NCI-H2107 treated with DMSO at 0.1 percent for 48 hours (cell line): ENCODE measurements around the gene ZNF483.
"Not testable (repeated sequence)": the region's sequence is repeated elsewhere in the genome, so short reads cannot be mapped to it uniquely, and the experiment has no call there.

Source experiments
- DNase-seq: peaks from one replicate; lab custom pipeline; 2025; ENCODE audit not compliant: unreplicated experiment; lab: John Stamatoyannopoulos, UW

ZNF483 gene

DNA sequence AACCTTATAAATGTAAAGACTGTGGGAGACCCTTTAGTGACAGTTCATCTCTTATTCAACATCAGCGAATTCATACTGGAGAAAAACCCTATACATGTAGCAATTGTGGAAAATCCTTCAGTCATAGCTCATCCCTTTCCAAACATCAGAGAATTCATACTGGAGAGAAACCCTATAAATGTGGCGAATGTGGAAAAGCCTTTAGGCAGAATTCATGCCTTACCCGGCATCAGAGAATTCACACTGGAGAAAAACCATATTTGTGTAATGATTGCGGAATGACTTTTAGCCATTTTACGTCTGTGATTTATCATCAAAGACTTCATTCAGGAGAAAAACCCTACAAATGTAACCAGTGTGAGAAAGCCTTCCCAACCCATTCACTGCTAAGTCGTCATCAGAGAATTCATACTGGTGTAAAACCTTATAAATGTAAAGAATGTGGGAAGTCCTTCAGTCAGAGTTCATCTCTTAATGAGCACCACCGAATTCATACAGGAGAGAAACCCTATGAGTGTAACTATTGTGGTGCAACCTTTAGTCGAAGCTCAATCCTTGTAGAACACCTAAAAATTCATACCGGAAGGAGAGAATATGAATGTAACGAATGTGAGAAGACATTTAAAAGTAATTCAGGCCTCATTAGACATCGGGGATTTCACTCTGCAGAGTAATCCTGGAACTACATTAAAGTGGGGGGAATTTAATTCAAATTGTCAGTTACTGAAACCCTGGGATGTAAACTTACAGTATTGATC lies 17.7 kb downstream of the ZNF483 start:
- DNase-seq = no peak

DNA sequence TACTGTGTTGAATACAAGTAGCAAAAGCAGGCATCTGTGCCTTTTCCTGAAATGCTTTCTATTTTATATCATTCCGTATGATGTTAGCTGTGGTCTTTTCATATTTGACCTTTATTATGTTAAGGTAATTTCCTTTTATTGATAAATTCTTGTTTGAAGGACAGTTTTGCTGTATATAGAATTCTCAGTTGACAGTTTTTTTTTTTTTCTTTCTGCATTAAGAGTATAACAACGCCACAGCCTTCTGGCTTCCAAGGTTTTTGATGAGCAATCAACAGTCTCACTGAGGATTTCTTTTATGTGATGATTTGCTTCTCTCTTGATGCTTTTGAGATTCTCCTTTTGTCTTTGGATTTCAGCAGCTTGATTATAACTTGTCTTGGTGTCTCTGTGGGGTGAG lies 23.6 kb downstream of the ZNF483 start:
- DNase-seq = no peak

DNA sequence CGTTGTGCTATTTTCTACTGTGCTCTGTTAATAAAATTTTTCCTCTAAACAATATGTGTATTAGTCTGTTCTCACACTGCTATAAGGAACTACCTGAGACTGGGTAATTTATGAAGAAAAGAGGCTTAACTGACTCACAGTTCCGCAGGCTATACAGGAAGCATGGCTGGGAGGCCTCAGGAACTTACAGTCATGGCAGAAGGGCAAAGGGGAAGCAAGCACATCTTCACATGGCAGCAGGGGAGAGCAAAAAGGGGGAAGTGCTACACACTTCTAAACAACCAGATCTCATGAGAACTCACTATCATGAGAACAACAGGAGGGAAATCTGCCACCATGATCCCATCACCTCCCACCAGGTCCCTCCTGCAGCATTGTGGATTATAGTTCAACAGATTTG lies 30.4 kb downstream of the ZNF483 start:
- DNase-seq = not testable (repeated sequence)

DNA sequence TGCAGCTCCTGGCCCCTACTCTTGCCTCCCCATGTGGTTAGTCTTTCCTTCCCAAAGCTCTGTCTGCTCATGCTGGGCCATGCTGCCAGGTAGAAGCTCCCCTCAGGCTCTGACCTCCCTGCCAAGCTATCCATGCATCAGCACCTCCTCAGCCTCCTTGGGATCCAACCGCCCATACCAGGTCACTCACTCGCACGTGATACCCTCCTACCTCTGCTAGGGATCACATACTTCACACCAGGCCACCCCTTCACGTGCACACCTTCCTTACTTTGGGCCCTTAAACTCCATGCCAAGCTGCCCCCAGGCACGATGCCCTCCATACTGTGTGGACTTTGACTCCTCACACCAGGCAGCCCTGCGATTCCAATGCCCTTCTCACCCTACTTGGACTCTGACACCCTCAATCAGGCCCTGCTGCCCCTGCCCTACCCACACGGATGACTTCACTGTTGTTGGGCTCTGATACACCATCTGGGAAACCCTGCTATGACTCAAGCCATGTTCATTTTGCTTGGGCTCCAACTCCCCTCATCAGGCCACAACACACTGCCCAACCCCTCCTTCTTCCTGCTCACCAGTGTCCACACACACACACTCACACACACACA lies 34.1 kb downstream of the ZNF483 start:
- no peak for DNase-seq

DNA sequence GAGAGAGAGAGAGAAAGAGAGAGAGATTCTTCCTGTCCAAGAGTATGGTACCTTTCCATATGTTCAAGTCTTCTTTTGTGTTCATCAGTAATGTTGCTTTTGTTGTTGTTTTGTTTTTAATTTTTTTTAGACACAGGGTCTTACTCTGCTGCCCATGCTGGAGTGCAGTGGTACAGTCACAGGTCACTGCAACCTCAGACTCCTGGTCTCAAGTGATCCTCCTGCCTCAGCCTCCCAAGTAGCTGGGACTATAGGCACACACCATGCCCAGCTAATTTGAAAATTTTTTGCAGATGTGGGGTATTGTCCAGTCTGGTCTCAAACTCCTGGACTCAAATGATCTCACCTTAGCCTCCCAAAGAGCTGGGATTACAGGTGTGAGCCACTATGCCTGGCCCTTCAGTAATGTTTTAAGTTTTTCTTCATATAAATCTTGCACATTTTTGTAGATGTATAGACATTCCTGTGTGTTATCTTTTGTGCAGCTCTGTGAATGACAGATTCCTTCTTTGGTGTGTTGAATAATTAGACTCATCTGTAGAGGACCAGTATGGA lies 36.3 kb downstream of the ZNF483 start:
- DNase-seq = no peak

DNA sequence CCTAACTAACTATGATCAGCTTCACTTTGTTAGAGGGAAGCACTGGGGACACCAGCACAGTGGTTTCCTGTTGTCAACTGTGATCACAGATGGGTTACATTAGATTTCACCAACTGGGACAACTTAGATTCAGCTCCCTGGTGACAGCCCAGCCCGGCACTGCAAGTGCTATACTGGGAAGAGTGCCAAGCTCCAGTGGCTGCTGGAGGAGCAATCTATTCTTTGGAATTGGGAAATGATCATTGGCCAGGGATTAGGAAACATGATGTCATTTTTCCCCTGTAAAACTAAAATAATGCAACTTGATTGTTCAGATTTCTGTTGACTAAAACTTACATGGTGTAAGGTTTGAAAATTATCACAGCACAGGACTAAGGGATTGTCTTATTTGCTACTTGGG lies 41.3 kb downstream of the ZNF483 start:
- DNase-seq = no peak

DNA sequence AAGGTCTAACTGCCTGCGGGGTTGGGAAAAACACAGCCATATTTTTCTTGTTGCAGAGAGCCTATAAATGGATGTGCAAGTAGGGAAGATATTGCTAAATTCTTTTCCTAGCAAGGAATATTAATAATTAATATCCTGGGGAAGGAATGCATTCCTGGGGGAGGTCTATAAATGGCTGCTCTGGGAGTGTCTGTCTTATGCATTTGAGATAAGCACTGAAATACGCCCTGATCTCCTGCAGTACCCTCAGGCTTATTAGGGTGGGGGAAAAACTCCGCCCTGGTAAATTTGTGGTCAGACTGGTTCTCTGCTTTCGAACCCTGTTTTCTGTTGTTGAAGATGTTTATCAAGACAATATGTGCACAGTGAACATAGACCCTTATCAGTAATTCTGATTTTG lies 43.1 kb downstream of the ZNF483 start:
- DNase-seq = not testable (repeated sequence)

DNA sequence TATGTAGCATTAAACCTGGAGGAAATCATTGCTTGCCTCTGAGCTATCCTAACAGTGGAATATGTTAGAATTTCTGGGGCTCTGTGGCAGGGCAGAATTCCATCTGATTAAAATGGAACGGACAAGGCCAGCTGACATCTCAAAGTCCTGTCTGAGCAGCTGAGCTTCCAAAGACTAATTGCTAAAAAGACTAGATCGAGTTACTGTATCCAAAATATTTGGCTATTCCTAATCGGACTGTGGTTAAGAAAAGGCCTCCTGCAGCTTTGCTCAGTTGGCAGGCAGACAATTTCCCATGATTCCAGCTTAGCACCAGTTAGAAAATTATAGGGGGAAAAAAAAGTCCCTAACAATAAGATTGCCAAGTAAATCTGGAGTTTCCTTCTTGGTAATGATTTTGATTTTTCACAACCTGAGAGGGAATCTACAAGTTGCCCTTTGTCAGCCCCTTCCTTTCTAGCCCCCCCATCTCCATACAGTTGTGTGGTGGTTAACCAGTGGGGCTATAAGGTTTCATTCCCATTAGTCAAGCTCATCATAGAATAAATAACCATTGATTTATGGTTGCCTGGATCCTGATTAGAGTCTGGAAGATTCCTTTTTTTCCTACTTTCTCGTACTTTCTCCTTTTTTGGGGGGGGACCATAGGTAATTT lies 48.1 kb downstream of the ZNF483 start:
- DNase-seq = peak; percentile 50

DNA sequence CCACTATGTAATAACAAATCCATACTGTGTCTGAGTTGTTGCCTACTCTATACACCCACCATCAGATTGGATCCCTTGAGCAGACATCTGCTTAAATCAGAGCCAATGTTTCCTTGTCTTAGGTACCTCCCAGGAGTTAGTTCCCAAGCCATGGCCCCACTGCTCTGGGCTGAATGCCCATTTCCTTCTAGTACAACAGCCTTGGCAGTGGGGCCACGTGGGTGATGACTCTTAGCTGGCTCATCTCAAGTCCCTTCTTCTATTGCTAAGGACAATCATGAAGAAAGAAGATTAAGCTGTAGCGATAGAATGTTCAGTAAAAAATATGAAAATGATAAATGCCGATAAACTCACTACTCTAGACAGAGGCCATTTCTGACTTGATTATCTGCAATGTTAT lies 57.9 kb downstream of the ZNF483 start:
- DNase-seq = no peak

DNA sequence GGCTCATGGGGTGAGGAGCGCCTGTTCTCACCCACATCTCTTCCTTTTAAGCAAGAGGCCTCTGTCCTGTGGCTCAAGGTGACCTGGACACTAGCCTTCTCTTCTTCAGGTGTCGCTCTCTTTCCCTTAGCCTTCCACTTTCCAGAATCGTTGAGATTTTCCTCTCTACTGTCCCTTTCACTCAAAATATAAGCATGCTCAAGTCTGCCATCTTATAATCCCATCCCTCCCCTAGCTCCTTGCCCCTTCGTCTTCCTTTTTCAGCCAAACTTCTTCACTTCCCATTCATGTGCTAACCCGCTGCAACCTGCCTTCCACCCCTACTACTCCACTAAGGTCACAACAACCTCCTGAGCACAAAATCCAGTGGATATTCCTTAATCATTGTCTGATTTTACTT lies 61.4 kb downstream of the ZNF483 start:
- no peak for DNase-seq

DNA sequence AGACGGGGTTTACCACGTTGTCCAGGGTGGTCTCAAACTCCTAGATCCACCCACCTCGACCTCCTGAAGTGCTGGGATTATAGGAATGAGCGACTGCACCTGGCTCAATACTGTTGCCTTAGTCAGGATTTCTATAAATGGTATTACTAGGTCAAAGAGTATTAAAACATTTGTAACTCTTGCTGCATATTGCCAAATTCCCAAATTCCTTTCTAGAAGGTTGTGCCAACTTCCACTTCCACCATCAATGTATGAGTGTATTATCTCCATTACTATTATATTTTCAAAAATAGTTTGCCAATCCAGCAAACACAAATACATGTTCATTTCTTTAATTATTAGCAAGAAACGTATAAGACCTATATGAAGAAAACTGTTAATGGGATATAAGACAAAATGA lies 63.9 kb downstream of the ZNF483 start:
- no peak for DNase-seq

DNA sequence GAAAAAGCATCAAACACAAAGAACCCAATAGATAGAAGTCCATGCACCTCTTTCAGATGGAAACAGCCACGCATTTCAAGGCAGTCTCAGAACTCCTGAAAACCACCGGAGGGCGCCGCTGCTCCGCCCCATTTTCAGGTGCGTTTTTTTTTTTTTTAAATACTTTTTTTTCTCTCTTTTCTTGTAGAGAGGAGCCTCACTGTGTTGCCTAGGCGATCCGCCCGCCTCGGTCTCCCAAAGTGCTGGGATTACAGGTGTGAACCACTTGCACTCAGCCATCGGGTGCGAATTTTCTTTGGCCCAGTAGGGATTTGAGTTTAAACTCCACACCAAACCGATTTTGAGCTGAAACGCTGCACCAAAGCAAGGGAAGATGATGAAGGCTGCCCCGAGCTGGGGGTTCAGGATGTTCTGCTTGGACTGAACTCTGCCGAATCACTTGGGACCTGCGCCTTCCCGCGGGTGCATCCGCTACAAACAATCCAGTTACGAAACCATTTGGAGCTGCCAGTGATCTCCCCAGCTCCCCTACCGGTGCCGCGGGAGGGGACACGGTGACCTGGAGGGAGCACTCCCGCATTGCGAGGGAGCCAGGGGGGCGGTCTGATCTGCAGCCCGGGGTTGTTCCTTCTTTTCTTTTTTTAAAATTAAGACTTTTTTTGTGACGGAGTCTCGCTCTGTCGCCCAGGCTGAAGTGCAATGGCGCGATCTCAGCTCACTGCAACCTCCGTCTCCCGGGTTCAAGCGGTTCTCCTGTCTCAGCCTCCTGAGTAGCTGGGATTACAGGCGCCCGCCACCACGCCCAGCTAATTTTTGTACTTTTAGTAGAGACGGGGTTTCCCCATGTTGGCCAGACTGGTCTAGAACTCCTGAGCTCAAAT lies 73.1 kb downstream of the ZNF483 start:
- DNase-seq = peak; percentile 40

DNA sequence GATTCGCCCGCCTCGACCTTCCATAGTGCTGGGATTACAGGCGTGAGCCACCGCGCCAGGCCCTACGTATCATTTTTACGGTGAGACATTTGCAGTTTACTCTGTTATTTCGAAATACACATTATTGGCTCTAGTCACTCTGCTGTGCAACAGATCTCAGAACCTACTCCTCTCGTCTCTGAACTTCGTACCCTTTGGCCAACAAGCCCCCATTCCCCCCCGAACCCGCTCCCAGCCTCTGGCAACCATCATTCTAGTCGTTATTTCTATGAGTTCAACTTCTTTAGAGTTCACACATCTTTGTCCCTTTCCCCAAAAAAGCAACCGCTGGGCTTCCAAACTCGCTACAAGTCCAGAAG lies 73.7 kb downstream of the ZNF483 start:
- DNase-seq = no peak

DNA sequence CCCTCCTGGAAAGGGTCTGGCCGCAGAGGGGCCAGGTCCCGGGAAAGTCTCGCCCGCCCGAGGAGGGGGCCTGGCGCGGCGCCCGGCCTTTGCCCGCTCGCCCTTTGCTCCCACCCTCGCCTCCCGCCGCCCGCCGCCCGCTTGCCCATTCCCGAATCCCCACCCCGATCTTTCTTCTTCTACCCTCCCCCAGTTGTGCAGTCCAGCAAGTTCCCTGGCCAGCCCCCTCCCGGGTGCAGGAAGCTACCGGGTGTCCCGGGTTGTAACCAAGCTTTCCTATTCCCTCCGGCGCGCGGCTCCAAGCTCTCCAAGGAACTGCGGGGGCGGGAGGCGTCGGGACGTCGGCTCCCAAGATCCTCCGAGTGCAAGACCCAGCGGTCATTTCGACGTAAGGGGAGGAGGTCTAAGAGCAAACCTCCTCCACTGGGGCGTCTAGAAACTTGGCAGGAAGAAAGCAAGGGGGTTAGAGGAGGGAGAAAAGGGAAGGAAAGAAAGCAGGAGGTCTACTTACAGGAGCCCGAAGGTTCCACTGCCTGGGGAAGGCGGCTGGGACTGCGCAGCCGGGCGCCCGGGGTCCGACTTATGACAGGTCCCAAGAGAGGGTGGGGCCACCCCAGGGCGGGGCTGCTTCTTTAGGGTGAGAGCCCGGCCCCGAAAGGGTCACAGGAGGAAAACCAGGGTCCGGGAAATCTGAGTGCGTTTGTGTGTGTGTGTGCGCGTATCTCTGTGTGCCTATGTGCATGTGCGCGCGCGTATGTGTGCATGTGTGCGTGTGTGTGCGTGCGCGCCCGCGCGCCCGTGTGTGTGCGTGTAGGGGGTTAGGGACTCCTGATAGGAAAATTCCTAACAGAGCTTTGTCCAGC lies 74.3 kb downstream of the ZNF483 start, which contains the start of gene PTGR1:
Gene PTGR1 (minus strand): TSS at position 556 of the 863 bp plus-strand sequence. CDS start 2,225 bp downstream, outside the sequence.
- peak; percentile 7 for DNase-seq

DNA sequence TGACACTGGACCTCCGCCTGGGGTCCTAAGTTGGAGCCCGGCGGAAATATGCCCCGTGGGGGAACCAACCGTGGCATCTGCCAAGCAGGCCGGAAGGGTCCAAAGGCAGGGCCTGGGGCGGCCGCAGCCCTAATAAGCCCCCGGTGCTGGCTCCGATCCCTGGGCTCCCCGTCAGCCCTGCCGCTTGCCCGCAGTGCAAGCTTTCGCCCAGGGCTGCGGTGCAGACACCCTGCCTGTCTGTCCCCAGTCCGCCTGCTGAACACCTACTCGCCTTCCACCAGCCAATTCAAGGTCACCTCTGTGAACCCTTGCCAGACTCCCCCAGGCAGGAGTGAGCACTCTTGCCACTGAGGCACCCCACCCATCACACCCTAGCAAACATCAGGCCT lies 75.0 kb downstream of the ZNF483 start:
- DNase-seq = no peak

DNA sequence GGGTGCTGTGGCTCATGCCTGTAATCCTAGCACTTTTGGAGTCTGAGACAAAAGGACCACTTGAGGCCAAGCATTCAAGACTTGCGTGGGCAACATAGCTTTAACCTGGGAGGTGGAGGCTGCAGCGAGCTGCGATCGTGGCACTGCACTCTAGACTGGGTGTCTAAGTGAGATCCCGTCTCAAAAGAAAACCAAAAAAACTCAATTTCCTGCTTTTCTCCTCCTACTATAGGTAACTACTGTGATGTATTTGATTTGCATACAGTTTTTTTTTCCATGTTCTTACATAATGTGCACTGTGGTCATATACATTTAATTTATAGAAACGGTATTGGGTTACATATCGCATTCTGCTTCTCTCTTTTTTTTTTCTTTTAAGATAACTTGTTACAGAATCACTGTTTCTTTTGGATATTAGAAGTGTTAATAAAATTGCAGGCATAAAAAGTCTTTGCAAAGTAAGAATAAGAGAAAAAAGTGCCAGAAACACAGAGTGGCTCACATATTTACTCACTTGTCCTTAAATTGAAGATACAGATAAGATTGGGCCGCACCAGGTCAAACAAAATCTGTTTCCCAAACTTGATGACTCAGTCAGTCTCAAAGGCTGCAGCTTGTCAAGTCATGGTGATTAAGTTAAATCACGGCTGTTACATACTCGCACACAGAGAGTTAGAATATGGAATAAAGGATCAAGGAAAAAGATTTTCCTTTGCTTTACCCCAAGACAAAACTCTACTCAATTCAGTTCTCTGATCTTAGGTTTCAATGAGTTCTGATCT lies 76.4 kb downstream of the ZNF483 start:
- no peak for DNase-seq

DNA sequence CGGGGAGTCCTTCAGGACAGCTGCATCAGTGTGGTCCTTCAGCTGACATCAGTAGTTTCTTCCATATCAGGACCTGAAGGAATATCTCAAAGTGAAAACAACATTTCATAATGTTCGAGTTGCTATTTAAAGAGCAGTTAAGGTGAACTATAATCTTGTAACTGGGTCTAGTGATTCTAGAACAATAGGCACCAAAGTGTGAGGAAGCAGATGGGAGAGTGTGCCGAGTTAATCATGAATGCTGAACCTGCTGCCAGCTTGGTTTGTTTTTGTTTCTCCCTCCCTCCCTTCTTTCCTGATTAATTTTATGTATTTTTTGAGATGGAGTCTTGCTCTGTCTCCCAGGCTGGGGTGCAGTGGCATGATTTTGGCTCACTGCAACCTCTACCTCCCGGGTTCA lies 78.1 kb downstream of the ZNF483 start:
- no peak for DNase-seq

DNA sequence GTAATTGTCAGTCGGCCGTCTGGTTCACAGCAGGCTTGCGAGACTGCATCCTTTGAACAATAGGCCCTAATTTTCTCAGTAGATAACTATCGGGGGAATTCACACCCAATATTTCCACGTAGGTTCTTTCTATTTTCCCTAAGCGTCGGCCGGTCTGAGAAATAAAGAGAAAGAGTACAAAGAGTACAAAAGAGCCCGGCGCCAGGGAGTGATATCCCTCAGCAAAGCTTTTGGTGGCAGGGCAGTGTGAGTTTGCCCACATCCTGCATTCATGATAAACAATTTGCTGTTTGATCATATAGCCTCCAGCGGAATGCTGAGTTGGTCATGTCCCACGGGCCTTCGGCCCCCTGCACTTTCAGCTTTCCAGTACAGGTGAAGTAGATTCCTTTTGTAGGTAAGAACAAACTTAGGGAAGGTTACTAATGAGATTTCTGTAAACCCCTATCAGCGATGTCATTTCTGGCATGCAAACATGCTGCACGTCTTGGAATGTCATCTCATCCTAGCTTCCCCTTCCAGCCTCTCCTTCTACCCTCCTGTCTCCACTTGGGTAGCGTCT lies 79.2 kb downstream of the ZNF483 start:
- no peak for DNase-seq

DNA sequence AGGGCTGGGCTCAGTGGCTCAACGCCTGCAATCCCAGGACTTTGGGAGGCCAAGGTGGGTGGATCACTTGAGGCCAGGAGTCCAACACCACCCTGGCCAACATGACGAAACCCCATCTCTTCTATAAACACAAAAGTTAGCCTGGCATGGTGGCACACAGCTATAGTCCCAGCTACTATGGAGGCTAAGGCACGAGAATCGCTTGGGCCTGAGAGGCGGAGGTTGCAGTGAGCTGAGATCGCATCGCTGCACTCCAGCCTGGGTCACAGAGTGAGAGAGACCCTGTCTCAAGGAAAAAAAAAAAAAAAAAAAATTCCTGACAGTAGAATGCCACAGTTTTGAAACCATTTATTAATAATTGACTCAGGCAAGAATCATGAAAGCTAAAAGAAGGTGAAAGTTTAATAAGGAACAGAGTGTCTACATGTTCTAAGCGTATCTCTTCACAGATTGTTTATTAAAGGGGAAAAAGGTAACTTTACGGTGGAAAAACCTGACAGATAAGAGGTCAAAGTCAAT lies 80.1 kb downstream of the ZNF483 start:
- DNase-seq = no peak
